ENCODE data around the gene TYMS.

TYMS gene

GRCh38 chr18:647304-647703, 10.1 kb upstream of the TYMS start:
- no peak for DNase-seq

GRCh38 chr18:649341-649740, 8.1 kb upstream of the TYMS start:
- DNase-seq: no peak

GRCh38 chr18:650428-650858, 7.0 kb upstream of the TYMS start:
- DNase-seq: no peak

- DNase-seq: no peak
Observed at GRCh38 chr18:652131-652530, 5.3 kb upstream of the TYMS start.

GRCh38 chr18:653512-653911, 3.9 kb upstream of the TYMS start:
- no peak for DNase-seq

GRCh38 chr18:654601-655000, 2.9 kb upstream of the TYMS start:
- DNase-seq: no peak

- DNase-seq: no peak
Observed at GRCh38 chr18:655445-655844, 2.0 kb upstream of the TYMS start.

GRCh38 chr18:658001-658946, 821 bp downstream of the TYMS start:
- peak; percentile 89 for DNase-seq

- DNase-seq: no peak
Observed at GRCh38 chr18:658947-659533, 1.6 kb downstream of the TYMS start.

GRCh38 chr18:659597-659996, 2.1 kb downstream of the TYMS start:
- DNase-seq: no peak

GRCh38 chr18:662197-662596, 4.7 kb downstream of the TYMS start:
- DNase-seq: no peak

GRCh38 chr18:666177-666576, 8.7 kb downstream of the TYMS start:
- DNase-seq: no peak

- DNase-seq: no peak
Observed at GRCh38 chr18:666628-667027, 9.2 kb downstream of the TYMS start.

GRCh38 chr18:668260-668659, 10.8 kb downstream of the TYMS start:
- DNase-seq: no peak

- no peak for DNase-seq
Observed at GRCh38 chr18:669077-669476, 11.6 kb downstream of the TYMS start.

GRCh38 chr18:670522-670921, 13.1 kb downstream of the TYMS start:
- no peak for DNase-seq

- DNase-seq: no peak
Observed at GRCh38 chr18:671405-671804, 14.0 kb downstream of the TYMS start.

- no peak for DNase-seq
Observed at GRCh38 chr18:673317-673716, 15.9 kb downstream of the TYMS start.

GRCh38 chr18:673769-674168, 16.3 kb downstream of the TYMS start:
- DNase-seq: no peak

GRCh38 chr18:675307-675706, 17.9 kb downstream of the TYMS start:
- DNase-seq: no peak

- no peak for DNase-seq
Observed at GRCh38 chr18:676069-676468, 18.6 kb downstream of the TYMS start.

- no peak for DNase-seq
Observed at GRCh38 chr18:676736-677135, 19.3 kb downstream of the TYMS start.

- DNase-seq: no peak
Observed at GRCh38 chr18:677145-677544, 19.7 kb downstream of the TYMS start.

GRCh38 chr18:677951-678381, 20.5 kb downstream of the TYMS start:
- DNase-seq: no peak

Data from fibroblast of skin of abdomen (primary cell).